Activated CD4-positive, alpha-beta T cell treated with anti-CD3 and anti-CD28 coated beads, Interleukin-2, amount 10 ng/mL, durations not matched to agents 7 days and 5 days (primary cell): ENCODE results near the gene KCNAB2. TPM values are rescaled to one million over a fixed set of nuclear protein-coding genes. Genes with fewer than 3 reads are reported as not detected.

Experiments used
- CTCF ChIA-PET: fragments of 350-600 bp; sonication (Branson Sonifier 250); formaldehyde crosslinking; loops from one replicate; lab custom pipeline; 2021; ENCODE audit warnings: antibody characterized with exemption; lab: Charles Lee
- POLR2A ChIA-PET: fragments of 350-600 bp; sonication (Branson Sonifier 250); formaldehyde crosslinking; loops from one replicate; lab custom pipeline; 2021; ENCODE audit warnings: antibody characterized with exemption; lab: Charles Lee
- DNase-seq: peaks from one replicate; pipeline ENCODE4 v3.0.0-alpha.2; 2020
- H3K27ac Mint-ChIP-seq: one replicate; pipeline ENCODE4 v1.8.0; 2021; ENCODE audit warnings: mild to moderate bottlenecking, moderate library complexity, mixed read lengths
- H3K27me3 Mint-ChIP-seq: one replicate; pipeline ENCODE4 v1.8.0; 2021; ENCODE audit warnings: mixed read lengths
- H3K36me3 Mint-ChIP-seq: one replicate; pipeline ENCODE4 v1.8.0; 2021; ENCODE audit warnings: low read depth, mixed read lengths
- H3K4me1 Mint-ChIP-seq: one replicate; pipeline ENCODE4 v1.8.0; 2021; ENCODE audit warnings: mixed read lengths
- H3K4me3 Mint-ChIP-seq: one replicate; pipeline ENCODE4 v1.8.0; 2021; ENCODE audit warnings: mild to moderate bottlenecking, moderate library complexity, mixed read lengths
- H3K9me3 Mint-ChIP-seq: one replicate; pipeline ENCODE4 v1.8.0; 2021; ENCODE audit warnings: mixed read lengths
- total RNA-seq, 2 experiments: library from RNA; stranded (reverse); gene quantifications; one replicate each; pipeline ENCODE4 v1.2.3, GENCODE V29; 2021

The KCNAB2 gene
- total RNA-seq, 2 experiments from 2014 or later = 258 to 294 TPM

GRCh38 chr1:6121651-6122370 lies 76.1 kb downstream of the KCNAB2 start:
- ChIA-PET CTCF (interaction anchor here (1.7 kb wide), 1 partner anchor 20 kb away, joined by 4 read pairs; no protein-coding TSS in a partner anchor), POLR2A (no interaction called here)
- H3K27ac Mint-ChIP-seq = no peak overlapping the region
- H3K36me3 Mint-ChIP-seq = peaks cover 1% of the 10 kb centered on the region
- peaks cover 1% of the 10 kb centered on the region for H3K4me1 Mint-ChIP-seq
- no peak overlapping the region for H3K4me3 Mint-ChIP-seq
- no peak for DNase-seq
- peaks cover 6% of the 10 kb centered on the region for H3K27me3 Mint-ChIP-seq
- H3K9me3 Mint-ChIP-seq = peaks cover 4% of the 10 kb centered on the region

GRCh38 chr1:6123083-6123482 lies 77.4 kb downstream of the KCNAB2 start:
- Mint-ChIP-seq H3K27me3 (peaks cover 2% of the 10 kb centered on the region), H3K36me3 (no peaks in the 10 kb centered on the region), H3K4me1 (peaks cover 3% of the 10 kb centered on the region), H3K4me3 (no peak overlapping the region), H3K27ac (no peak overlapping the region), H3K9me3 (no peaks in the 10 kb centered on the region)
- ChIA-PET CTCF (interaction anchor here (1.7 kb wide), 1 partner anchor 21 kb away, joined by 4 read pairs; no protein-coding TSS in a partner anchor), POLR2A (no interaction called here)
- DNase-seq = no peak

GRCh38 chr1:6123816-6124215 lies 78.1 kb downstream of the KCNAB2 start:
- ChIA-PET CTCF (no interaction called here), POLR2A (no interaction called here)
- Mint-ChIP-seq H3K36me3 (no peaks in the 10 kb centered on the region), H3K4me3 (no peak overlapping the region), H3K4me1 (peaks cover 3% of the 10 kb centered on the region), H3K27me3 (no peaks in the 10 kb centered on the region), H3K9me3 (no peaks in the 10 kb centered on the region), H3K27ac (no peak overlapping the region)
- no peak for DNase-seq

GRCh38 chr1:6124341-6124740 lies 78.7 kb downstream of the KCNAB2 start:
- H3K4me3 Mint-ChIP-seq = no peak overlapping the region
- no peaks in the 10 kb centered on the region for H3K36me3 Mint-ChIP-seq
- no peak overlapping the region for H3K27ac Mint-ChIP-seq
- POLR2A ChIA-PET = no interaction called here
- peaks cover 3% of the 10 kb centered on the region for H3K4me1 Mint-ChIP-seq
- no peaks in the 10 kb centered on the region for H3K27me3 Mint-ChIP-seq
- DNase-seq = no peak
- CTCF ChIA-PET = no interaction called here
- H3K9me3 Mint-ChIP-seq = no peaks in the 10 kb centered on the region

- POLR2A ChIA-PET = no interaction called here
- H3K4me3 Mint-ChIP-seq = no peak overlapping the region
- H3K27me3 Mint-ChIP-seq = no peaks in the 10 kb centered on the region
- H3K36me3 Mint-ChIP-seq = no peaks in the 10 kb centered on the region
- no peak for DNase-seq
- H3K4me1 Mint-ChIP-seq = peaks cover 3% of the 10 kb centered on the region
- no peak overlapping the region for H3K27ac Mint-ChIP-seq
- no peaks in the 10 kb centered on the region for H3K9me3 Mint-ChIP-seq
- CTCF ChIA-PET = no interaction called here
These were observed 79.2 kb downstream of the KCNAB2 start for GRCh38 chr1:6124746-6125365.

GRCh38 chr1:6125366-6125765 lies 79.7 kb downstream of the KCNAB2 start:
- ChIA-PET POLR2A (no interaction called here), CTCF (no interaction called here)
- no peaks in the 10 kb centered on the region for H3K9me3 Mint-ChIP-seq
- H3K36me3 Mint-ChIP-seq = no peaks in the 10 kb centered on the region
- no peak overlapping the region for H3K27ac Mint-ChIP-seq
- no peak for DNase-seq
- no peaks in the 10 kb centered on the region for H3K27me3 Mint-ChIP-seq
- no peak overlapping the region for H3K4me3 Mint-ChIP-seq
- peaks cover 3% of the 10 kb centered on the region for H3K4me1 Mint-ChIP-seq

- Mint-ChIP-seq H3K36me3 (no peaks in the 10 kb centered on the region), H3K4me1 (peaks cover 3% of the 10 kb centered on the region), H3K27ac (no peak overlapping the region), H3K9me3 (no peaks in the 10 kb centered on the region), H3K4me3 (no peak overlapping the region), H3K27me3 (no peaks in the 10 kb centered on the region)
- ChIA-PET POLR2A (no interaction called here), CTCF (no interaction called here)
- DNase-seq = no peak
These were observed 80.3 kb downstream of the KCNAB2 start for GRCh38 chr1:6126028-6126427.

GRCh38 chr1:6126521-6127067 lies 80.9 kb downstream of the KCNAB2 start:
- H3K27me3 Mint-ChIP-seq = no peaks in the 10 kb centered on the region
- CTCF ChIA-PET = interaction anchor here (0.5 kb wide), 1 partner anchor 9 kb away, joined by 3 read pairs; no protein-coding TSS in a partner anchor
- no peak overlapping the region for H3K27ac Mint-ChIP-seq
- no peak overlapping the region for H3K4me3 Mint-ChIP-seq
- POLR2A ChIA-PET = no interaction called here
- peaks cover 3% of the 10 kb centered on the region for H3K4me1 Mint-ChIP-seq
- DNase-seq = no peak
- no peaks in the 10 kb centered on the region for H3K36me3 Mint-ChIP-seq
- H3K9me3 Mint-ChIP-seq = no peaks in the 10 kb centered on the region

GRCh38 chr1:6127587-6128163 lies 82.0 kb downstream of the KCNAB2 start:
- peaks cover 3% of the 10 kb centered on the region for H3K4me1 Mint-ChIP-seq
- H3K27me3 Mint-ChIP-seq = no peaks in the 10 kb centered on the region
- H3K36me3 Mint-ChIP-seq = no peaks in the 10 kb centered on the region
- DNase-seq = peak; percentile 76
- no peak overlapping the region for H3K27ac Mint-ChIP-seq
- H3K9me3 Mint-ChIP-seq = peaks cover 7% of the 10 kb centered on the region
- ChIA-PET CTCF (no interaction called here), POLR2A (no interaction called here)
- no peak overlapping the region for H3K4me3 Mint-ChIP-seq

GRCh38 chr1:6128276-6129081 lies 82.8 kb downstream of the KCNAB2 start:
- Mint-ChIP-seq H3K27ac (no peak overlapping the region), H3K9me3 (peaks cover 7% of the 10 kb centered on the region), H3K4me3 (no peak overlapping the region), H3K36me3 (no peaks in the 10 kb centered on the region), H3K27me3 (no peaks in the 10 kb centered on the region), H3K4me1 (peaks cover 3% of the 10 kb centered on the region)
- POLR2A ChIA-PET = no interaction called here
- CTCF ChIA-PET = interaction anchor here (1.0 kb wide), 1 partner anchor 63 kb away, joined by 4 read pairs; no protein-coding TSS in a partner anchor
- no peak for DNase-seq

GRCh38 chr1:6129313-6129712 lies 83.6 kb downstream of the KCNAB2 start:
- CTCF ChIA-PET = interaction anchor here (0.7 to 1.0 kb wide), 2 partner anchors 62 to 533 kb away, joined by 3 to 4 read pairs; no protein-coding TSS in a partner anchor
- Mint-ChIP-seq H3K9me3 (peaks cover 7% of the 10 kb centered on the region), H3K4me3 (no peak overlapping the region), H3K27me3 (no peaks in the 10 kb centered on the region), H3K36me3 (no peaks in the 10 kb centered on the region), H3K27ac (no peak overlapping the region), H3K4me1 (peaks cover 3% of the 10 kb centered on the region)
- POLR2A ChIA-PET = no interaction called here
- DNase-seq = no peak

- Mint-ChIP-seq H3K4me1 (peaks cover 3% of the 10 kb centered on the region), H3K4me3 (no peak overlapping the region), H3K27me3 (no peaks in the 10 kb centered on the region), H3K9me3 (peaks cover 7% of the 10 kb centered on the region), H3K27ac (no peak overlapping the region), H3K36me3 (no peaks in the 10 kb centered on the region)
- CTCF ChIA-PET = interaction anchor here (0.7 kb wide), 1 partner anchor 532 kb away, joined by 3 read pairs; no protein-coding TSS in a partner anchor
- DNase-seq = no peak
- POLR2A ChIA-PET = no interaction called here
These were observed 84.3 kb downstream of the KCNAB2 start for GRCh38 chr1:6130036-6130435.
